HG02943 (cell line): ENCODE data around the gene BABAM2.
"Not testable (repeated sequence)": the region's sequence is repeated elsewhere in the genome, so short reads cannot be mapped to it uniquely, and the experiment has no call there.

Source experiments
- ATAC-seq: cut with Tn5 transposase; IDR thresholded peaks from one replicate; pipeline ENCODE4 v1.9.1; 2021; ENCODE audit warnings: mild to moderate bottlenecking, low read depth, moderate library complexity; ENCODE audit not compliant: unreplicated experiment

BABAM2 gene

DNA sequence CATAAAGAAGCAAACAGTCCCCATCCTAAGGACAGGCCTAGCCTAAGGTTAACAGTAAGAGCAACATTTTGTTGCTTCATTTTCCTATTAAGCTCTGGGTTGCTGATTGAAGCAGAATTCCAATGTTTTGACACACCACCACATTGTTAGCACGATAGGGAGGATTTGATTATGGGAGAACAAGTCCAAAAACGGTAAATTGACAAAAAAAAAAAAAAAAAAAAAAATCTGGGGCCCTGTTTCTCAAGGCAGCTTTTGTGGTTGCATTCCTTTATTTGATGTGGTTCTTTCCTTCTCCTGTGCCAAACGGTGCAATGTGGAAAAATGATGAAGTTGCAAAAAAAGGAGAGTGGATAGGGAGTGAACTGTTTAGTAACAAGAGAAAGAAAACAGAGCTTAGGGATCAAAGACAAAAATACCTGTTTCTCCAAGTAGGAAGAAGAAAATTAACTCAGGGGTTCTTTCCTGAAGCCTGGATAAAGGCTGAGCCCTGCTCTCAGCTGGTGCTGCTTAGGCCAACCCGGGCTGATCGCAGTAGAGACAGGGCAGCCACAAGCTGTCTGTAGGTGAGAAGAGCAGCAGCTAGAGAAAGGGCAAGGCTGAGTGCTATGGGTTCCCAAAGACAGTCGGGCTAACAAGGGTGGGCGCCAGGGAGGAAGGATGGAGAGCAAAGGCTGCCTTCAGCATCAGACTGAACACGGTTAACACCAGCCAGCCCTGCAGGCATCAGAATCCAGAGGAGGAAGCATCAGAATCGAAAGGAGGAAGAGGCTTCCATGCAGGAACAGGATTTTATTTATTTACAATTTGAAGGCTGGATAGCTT lies 334.3 kb downstream of the BABAM2 start:
- ATAC-seq, result no peak

DNA sequence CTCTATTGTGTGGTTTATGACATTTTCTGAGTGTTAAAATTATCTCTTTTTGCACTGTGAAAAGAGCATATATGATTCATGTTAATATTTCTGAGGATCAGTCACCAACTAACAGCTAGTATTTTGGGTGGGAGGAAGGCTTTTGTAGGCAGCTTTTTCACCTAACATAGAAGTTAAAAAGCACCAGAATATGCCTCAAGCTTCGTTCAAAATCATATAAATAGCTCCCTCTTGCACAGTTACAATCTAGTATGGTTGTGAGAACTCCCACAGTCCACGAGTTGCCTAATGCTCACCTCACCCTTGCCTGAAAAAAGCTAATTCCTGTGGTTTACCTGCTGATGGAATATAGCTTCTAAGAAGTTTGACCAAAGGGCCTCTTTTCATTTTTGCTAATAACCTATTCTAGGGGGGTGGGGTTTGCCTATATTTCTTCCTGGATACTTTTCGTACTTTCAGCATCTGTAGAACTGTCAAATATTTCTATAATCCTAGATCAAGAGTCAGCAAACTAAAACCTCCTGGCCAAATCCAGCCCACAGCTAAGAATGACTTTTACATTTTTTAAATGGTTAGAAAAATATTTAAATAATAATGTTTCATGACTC lies 335.0 kb downstream of the BABAM2 start:
- no peak for ATAC-seq

DNA sequence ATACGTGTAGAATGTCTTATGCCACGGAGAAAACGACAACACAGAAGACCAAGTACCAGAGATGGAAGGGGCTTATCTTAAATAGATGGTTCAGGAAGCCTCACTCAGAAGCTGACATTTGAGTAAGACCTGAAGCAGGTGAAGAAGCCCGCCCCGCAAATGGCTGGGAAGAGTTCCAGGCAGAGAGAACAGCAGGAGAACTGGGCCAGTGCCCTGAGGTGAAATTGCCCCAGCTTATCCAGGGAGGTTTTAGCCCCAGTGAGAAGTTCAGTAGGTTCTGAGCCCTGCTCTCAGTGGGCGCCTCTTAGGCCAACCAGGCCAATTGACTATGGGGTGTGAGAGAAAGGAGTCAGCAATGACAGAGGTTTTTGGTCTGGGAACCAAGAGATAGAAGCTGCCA lies 336.0 kb downstream of the BABAM2 start:
- no peak for ATAC-seq

DNA sequence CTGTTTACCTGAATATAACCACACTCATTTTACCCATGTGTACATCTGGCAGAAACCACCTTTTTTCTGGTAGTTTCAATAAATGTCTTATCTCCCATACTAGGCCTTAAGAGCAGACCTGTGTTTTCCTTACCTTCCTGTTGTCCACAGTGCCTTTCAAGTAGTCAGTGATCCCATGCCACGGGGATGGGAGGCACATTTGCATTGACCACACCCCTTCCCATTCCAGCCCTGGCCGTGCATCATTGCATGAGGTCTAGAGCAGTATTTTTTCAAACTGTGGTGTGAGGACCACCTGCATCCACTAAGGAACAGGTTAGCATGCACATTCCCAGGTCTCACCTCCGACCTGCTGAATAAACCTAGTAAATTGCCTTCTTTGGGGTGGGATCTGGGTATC lies 337.0 kb downstream of the BABAM2 start:
- ATAC-seq, result no peak

DNA sequence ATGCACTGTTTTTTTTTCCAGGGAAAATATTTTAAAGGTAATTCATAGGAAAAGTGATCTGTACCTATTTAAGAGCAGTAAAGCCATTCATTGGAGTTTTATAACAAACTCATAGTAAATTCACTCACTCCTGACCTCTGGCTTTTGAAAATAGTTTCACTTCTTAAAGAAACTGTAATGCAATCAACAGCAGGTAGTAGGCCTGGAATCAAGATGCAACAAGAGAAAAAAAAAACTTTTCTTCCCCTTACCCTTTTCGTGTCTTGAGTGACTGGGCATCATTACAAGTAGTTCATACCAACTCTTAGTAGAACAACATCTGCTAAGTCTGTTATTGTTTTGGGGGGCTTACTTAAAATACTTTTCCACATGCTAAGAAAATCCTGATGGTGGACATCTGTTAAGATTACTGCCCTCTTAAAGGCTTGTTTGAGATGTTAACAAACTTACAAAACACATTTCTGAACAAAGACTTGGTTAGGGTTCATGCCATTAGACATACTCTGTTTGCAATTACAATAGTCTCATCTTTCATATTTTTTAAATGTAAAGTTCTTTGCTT lies 338.0 kb downstream of the BABAM2 start:
- no peak for ATAC-seq

DNA sequence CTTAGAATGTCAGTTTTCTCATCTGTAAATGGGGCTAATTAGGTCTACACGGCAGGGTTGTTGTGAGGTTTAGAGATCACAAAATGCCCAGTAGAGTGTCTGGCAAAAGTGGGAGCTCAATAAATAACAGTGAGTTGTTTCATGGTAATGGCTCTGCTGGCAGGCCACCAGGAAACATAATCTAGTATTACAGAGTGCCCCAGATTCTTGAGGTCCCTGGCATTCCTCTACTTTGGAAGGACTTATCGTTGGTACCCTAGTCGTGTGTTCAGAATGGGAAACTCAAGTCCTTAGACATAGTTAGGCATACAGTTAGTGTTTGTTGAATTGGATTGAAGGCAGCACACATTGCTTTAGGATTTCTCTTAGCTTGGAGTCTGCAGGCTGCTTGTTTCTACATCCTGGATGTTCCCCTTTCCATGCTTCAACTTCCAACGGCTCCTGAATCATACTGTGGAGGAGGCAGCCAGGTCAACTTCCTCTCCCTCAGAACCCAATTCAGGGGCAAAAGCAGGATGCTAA lies 340.6 kb downstream of the BABAM2 start:
- no peak for ATAC-seq

DNA sequence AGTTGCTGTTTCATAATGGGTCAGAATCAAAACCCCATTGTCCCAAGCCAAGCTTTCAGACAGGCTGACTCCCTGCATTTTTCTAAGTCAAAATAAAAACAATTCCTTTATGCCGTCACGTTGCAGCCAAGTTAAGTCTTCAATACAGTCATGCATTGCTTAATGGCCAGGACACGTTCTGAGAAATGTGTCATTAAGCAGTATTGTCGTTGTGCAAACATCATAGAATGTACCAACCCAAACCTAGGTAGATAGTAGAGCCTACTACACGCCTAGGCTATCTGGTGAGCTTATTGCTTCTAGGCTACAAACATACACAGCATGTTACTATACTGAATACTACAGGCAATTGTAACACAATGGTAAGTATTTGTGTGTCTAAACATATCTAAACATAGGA lies 341.8 kb downstream of the BABAM2 start:
- ATAC-seq, result no peak

DNA sequence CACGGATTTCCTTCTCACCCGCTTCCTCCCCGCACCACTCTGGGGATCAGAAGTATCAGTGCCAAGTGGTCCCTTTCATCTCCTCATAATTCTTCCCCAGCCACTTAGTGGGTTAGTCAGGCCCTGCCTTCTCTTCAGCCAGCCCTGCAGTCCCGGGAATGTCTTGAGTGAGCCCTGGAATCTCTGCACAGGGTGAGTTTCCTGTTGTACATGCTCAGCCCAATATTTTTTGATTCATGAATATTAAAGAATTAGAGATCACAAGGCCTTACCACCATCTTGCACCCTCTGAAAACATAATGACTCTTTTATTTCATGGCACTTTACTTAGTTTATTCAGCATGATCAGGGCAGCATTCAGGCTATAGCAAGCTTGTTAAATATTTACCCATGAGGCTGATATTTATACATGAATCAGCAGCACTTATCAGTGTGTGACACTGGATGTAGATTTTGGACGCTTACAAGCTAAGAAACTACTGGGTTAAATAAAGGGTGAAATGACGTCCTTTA lies 342.7 kb downstream of the BABAM2 start:
- no peak for ATAC-seq

DNA sequence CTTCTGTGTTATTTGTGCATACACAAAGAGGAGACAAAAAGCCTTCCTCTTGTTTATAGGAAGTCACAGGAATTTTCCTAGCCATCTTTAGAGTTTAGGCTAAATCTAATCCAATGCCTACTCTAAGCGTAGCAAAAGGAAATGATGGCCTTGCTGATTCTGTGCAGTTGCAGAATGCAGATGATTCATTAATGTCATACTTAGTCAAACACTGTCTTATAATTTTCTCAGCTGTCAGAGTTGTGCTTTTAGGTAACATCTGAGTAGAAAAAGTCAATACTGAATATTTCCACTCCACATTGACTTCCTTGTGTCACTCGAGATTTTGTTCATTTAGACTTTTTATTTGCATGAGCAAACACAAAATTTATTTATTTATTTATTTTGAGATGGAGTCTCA lies 344.3 kb downstream of the BABAM2 start:
- no peak for ATAC-seq

DNA sequence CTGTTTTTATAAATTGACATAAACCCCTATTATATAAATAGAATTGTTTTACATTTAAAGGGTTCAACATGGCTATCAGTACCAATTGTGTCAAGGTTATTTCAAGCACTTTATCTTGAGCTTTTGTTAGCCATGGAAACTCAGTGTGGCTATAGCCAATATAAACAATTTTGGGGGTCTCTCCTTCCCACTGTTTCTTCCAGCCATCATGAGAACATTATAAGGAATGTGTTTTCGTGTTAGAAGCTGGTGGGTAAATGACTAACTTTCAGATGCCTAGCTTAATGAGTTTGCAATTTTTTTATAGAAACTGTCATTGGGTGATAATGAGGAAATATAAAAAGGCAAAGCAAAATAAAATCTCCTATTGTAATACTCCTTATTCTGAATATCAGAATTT lies 348.7 kb downstream of the BABAM2 start:
- ATAC-seq, result no peak

DNA sequence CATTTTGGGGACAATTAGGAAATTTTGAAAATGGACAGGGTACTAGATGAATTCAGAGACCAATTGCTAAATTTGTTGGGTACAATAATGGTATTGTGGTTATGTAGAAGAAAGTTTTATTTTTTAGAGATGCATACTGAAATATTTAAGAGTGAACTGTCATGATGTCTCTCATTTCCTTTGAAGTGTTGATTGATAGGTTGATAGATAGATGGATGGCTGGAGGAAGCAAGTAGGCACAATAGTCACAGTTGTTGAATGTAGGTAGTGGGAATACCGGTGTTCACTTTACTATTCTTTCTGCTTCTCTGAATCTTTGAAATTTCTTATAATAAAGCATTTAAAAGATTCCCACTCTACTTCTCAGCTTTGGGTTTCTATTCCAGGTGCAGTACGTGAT lies 350.4 kb downstream of the BABAM2 start:
- ATAC-seq, result no peak

DNA sequence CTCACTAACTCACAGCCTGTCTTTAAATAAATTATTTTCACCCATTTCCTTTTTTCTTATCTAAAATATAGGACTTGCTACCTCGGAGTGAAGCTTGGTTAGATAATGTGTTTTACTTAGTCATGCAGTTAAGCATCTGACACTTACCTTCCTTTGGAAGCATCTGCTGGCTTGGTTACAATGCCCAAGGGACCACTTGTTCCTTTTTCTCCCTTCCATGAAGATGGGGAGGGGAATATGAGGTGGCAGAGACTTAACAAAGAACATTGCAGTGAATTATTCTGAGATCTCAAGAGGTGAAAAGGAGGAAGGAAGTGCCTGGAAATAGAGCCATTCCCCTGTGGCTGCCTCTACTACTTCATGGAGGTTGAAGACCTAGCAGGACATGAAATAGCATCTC lies 356.8 kb downstream of the BABAM2 start:
- no peak for ATAC-seq

DNA sequence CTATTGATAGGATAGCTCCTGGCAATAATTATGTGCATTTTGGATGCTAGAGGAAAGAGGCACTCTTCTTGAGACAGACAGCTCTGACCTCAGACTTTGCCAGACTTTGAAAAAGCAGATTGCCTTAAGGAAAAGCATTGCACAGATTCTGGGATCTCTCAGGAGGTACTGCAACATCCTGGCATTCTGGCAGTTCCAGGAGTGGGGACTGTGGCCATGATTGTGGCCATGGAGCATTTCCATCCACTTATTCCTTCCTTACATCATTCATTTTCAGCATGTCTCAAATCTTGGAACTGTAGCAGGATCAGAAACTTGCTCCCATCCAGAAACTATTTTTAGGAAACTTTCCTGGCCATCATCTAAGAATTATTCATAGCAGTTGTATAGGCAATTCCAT lies 357.2 kb downstream of the BABAM2 start:
- ATAC-seq, result no peak

DNA sequence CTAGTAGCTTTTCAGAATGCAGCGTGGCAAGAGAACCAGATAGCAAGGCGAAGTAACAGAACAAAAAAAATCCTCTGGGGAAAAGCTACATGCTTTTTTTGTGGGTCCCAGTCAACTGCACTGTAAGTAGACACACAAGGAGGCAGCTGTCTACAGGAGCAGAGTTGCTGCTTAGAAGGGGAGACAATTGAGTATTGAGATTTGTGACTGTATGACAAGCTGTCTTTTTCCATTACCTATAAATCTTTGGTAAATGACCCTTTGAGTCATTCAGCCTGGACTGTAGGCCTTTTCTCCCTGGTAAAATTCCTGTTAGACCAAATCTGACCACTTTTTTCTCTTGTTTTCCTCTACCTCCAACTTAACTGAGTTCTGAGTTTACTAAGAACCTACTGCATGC lies 358.0 kb downstream of the BABAM2 start:
- ATAC-seq, result no peak

DNA sequence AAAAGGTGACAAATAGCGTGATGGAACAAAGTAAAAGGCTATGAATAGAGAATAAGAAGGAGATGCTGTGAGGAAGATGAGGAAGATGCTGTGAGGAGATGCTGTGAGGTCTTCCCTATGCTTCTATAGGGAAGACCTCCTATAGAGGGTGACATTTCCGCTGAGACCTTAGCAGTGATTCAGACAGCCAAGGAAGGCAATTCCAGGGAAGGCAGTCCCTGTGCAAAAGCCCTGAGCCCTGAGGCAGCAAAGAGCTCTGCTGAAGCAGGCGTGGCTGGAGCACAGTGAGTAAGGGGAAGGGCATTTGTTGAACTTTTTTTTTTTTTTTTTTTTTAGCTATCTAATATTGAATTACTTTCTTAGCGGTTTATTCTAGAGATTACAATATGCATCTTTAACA lies 359.5 kb downstream of the BABAM2 start:
- no peak for ATAC-seq

DNA sequence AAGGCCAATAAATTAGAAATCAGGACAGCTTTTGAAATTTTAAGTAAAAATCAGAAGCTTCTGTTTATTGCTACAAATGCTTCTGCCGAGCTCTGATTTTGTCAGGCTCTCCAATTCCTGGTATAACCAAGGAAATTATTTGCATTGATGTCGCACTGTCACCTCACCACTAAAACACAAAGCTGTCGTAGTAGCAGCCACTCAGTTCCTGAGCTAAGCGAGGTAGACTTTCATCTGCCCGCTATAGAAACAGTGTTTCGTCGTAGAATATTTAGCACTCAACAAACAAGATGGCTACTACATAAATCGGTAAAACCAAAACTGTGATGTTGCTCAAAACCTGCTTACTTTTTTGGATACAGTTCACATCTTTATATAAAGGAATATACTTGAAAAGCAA lies 360.8 kb downstream of the BABAM2 start:
- ATAC-seq, result no peak

DNA sequence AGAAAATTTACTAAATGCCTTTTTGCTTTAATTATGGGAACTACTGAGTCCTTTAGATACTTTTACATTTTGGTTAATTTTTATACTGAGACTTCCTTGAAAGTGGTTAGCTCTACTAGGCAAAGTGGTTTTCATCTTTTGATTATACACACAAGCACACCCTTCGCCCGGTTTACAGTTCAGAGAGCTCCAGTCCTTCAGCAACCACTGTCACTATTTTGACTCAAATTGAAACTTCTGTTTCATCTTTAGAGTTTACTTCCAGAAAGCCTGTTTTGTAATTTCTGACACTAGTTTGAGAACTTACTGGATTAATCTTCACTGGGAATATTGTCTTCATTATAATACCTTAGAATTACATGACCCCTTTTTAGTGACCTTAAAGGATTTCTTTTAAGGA lies 361.8 kb downstream of the BABAM2 start:
- no peak for ATAC-seq

DNA sequence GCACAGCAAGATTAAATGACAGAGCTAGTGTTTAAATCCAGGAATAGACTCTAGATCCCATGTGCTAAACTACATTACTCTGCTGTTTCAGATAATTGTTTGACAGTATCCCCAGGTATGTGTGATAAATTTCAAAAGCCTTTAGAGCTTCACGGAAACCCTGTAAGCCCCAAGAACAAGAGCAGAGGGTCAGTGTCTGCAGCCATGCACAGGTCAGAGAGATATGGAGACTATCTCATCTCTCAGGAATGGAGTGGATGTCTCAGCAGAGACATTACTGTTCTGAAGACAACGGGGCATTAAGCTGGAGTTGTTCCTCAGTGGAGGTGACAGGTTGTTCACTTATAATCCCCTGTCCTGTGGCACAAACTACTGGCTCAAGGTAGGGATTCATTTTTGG lies 363.0 kb downstream of the BABAM2 start:
- no peak for ATAC-seq

DNA sequence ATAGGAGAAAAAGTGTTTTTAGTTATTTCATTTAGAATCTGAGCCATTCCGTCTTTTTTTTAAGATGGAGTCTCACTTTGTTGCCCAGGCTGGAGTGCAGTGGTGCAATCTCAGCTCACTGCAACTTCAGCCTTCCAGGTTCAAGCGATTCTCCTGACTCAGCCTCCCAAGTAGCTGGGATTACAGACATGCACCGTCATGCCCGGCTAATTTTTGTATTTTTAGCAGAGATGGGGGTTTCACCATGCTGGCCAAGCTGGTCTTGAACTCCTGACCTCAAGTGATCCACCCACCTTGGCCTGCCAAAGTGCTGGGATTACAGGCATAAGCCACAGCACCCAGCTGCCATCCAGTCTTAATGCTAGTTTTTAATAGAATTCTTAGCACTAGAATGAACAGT lies 364.7 kb downstream of the BABAM2 start:
- not testable (repeated sequence) for ATAC-seq

DNA sequence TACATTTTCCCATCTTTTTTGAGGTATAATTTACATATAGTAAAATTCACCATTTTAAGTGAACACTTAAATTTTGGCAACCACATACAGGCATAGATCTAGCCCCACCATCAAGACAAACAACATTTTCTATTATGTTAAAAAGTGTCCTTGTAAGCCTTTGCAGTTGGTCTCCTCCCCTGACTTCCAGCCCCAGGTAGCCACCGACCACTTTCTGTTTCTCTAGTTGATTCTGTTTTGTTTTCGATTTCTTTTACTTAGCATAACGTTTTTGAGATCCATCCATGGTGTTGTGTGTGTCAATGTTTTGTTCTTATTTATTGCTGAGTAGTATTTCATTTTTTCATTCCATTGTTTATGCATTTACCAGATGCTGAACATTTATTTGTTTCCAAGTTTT lies 366.7 kb downstream of the BABAM2 start:
- no peak for ATAC-seq

DNA sequence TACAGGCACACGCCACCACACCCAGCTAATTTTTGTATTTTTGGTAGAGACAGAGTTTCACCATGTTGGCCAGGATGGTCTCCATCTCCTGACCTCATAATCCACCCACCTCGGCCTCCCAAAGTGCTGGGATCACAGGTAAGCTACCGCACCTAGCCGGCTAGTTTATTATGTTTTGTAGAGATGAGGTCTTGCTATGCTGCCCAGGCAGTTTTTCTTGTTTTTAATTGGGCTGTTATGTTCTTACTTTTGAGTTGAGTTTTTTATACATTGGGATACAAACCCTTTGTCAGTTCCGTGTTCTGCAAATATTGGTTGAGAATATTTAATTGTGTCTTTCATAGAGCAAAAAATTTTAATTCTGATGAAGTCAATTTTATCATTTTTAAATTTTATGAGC lies 368.7 kb downstream of the BABAM2 start:
- ATAC-seq, result not testable (repeated sequence)

DNA sequence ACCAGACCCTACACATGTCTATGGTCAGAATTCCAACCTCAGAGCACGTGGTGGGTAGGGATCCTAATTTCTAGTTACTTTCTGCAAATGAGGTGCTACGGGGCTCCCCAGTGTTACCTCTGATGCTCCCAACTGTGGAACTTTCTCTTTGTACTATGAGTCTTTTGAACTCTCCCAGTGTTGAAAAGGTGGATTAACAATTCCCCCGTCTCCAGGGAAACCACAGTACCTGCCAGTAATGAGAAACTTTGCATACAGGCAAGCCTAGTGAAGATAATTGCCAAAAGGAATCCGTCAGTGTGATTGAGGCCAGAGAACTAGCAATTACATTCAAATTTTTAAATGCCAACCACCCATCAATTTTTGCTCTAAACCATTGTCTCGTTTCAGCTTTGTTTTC lies 373.2 kb downstream of the BABAM2 start:
- no peak for ATAC-seq
